Measurements from ENCODE around the gene UBQLNL. TPM values are rescaled to one million over a fixed set of nuclear protein-coding genes. Genes with fewer than 3 reads are reported as not detected.

UBQLNL gene
- polyA plus RNA-seq, 1 of the 3 experiments (the other 2 are of a cell fraction): 0.03 TPM

DNA sequence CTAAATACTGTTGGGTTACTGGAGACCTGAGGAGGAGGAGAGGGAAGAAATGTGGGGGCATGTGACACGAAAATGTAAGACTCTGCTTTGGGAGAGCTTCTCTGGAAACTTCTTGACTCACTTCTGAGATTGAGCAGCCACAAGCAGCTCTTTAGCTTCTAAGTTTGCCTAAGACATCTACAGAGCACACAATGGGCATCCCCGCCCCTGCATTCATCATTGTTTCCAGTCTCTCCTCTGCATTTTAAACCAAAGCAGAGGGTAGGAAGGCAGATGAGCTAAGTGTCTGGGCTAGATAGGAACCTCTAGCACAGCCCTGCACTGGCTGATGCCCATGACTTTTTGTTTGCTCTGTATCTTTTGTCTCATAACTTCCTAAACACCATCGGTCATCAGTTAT is 30.1 kb downstream of the UBQLNL start:
- WGBS (ENCODE audit: low lambda C conversion rate): 4% methylated on average over 3 of the region's 3 CpGs
- H3K9me3 ChIP-seq: no peaks in the 10 kb centered on the region
- ChIA-PET POLR2A (no interaction called here), CTCF (interaction anchor here (0.6 to 2.2 kb wide), 2 partner anchors 10 to 771 kb away, joined by 3 to 10 read pairs; no protein-coding TSS in a partner anchor)
- H3K4me3 ChIP-seq (ENCODE audit: low read depth in 2 of 2, low read length in 1 of 2): no peak overlapping the region
- no peaks in the 10 kb centered on the region for H3F3A ChIP-seq (replicated peaks; ENCODE audit: insufficient read depth)
- no peaks in the 10 kb centered on the region for H3K4me1 ChIP-seq (ENCODE audit: control insufficient read depth in 1 of 2, insufficient read depth in 2 of 2, low read depth in 1 of 2, low read length in 1 of 2)
- H3K79me2 ChIP-seq (ENCODE audit: insufficient read depth): no peaks in the 10 kb centered on the region
- no peak overlapping the region for H3K9ac ChIP-seq
- H3K4me2 ChIP-seq: no peak overlapping the region
- no peaks in the 10 kb centered on the region for H3K9me2 ChIP-seq
- H4K20me1 ChIP-seq (ENCODE audit: insufficient read depth): no peaks in the 10 kb centered on the region
- H3K36me3 ChIP-seq (replicated peaks in 1 of 2; ENCODE audit: control insufficient read depth in 1 of 2, insufficient read depth in 2 of 2, low read length in 1 of 2): no peaks in the 10 kb centered on the region
- no peak overlapping the region for H3K27ac ChIP-seq (ENCODE audit: low read depth in 2 of 2, low read length in 1 of 2)
- H3K27me3 ChIP-seq (ENCODE audit: insufficient read depth): peaks cover 8% of the 10 kb centered on the region
- H2AFZ ChIP-seq (ENCODE audit: low read depth): no peak overlapping the region
- TF ChIP-seq SMC3 (IDR thresholded peaks at IDR 0.05; ENCODE audit: low read depth, low read length) (no peak), YY1 (IDR thresholded peaks at IDR 0.05; ENCODE audit: low read depth) (no peak), FOXJ3 (CRISPR knock-in tag; IDR thresholded peaks at IDR 0.05) (no peak), ELF1 (IDR thresholded peaks at IDR 0.05) (no peak), NFIC (IDR thresholded peaks at IDR 0.05; ENCODE audit: borderline replicate concordance) (no peak), RFX5 (IDR thresholded peaks at IDR 0.05; ENCODE audit: low read length) (no peak)
- no peak for DNase-seq

DNA sequence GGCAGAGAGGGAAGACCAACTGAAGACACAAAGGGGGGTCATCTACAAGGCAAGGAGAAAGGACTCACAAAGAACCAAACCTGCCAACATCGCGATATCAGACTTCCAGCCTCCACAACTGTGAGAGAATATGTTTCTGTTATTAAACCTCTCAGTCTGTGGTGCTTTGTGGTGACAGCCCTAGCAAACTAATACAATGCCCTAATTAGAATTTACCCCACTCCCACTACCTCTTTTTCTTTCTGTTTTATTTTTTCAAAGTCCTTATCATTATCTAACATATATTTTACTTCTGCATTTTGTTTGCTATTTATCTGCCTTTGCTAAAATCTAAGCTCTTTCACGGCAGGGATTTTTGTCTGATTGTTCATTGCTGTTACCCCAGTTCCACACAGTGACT is 30.5 kb downstream of the UBQLNL start:
- no peaks in the 10 kb centered on the region for H3K79me2 ChIP-seq (ENCODE audit: insufficient read depth)
- no peaks in the 10 kb centered on the region for H3K36me3 ChIP-seq (replicated peaks in 1 of 2; ENCODE audit: control insufficient read depth in 1 of 2, insufficient read depth in 2 of 2, low read length in 1 of 2)
- no peak for DNase-seq
- no peaks in the 10 kb centered on the region for H3K4me1 ChIP-seq (ENCODE audit: control insufficient read depth in 1 of 2, insufficient read depth in 2 of 2, low read depth in 1 of 2, low read length in 1 of 2)
- H3K27ac ChIP-seq (ENCODE audit: low read depth in 2 of 2, low read length in 1 of 2): no peak overlapping the region
- TF ChIP-seq NRF1 (IDR thresholded peaks at IDR 0.05; ENCODE audit: low read depth, low read length) (no peak), EP300 (IDR thresholded peaks at IDR 0.05; ENCODE audit: borderline replicate concordance in 1 of 2, low read depth in 1 of 2, low read length in 1 of 2) (no peak), CTCF (IDR thresholded peaks at IDR 0.05) (no peak), NFIC (IDR thresholded peaks at IDR 0.05; ENCODE audit: borderline replicate concordance) (no peak), RCOR1 (IDR thresholded peaks at IDR 0.05; ENCODE audit: low read length) (no peak), TCF12 (IDR thresholded peaks at IDR 0.05) (no peak), MXI1 (IDR thresholded peaks at IDR 0.05; ENCODE audit: low read depth, low read length) (no peak), TEAD4 (IDR thresholded peaks at IDR 0.05; ENCODE audit: borderline replicate concordance, insufficient read depth) (no peak), EZH2phosphoT487 (IDR thresholded peaks at IDR 0.05; ENCODE audit: borderline replicate concordance, low read depth) (no peak), MEF2A (IDR thresholded peaks at IDR 0.05; ENCODE audit: borderline replicate concordance, low read depth) (no peak), RFX5 (IDR thresholded peaks at IDR 0.05; ENCODE audit: low read length) (no peak)
- TF ChIP-seq, protein P1, sequence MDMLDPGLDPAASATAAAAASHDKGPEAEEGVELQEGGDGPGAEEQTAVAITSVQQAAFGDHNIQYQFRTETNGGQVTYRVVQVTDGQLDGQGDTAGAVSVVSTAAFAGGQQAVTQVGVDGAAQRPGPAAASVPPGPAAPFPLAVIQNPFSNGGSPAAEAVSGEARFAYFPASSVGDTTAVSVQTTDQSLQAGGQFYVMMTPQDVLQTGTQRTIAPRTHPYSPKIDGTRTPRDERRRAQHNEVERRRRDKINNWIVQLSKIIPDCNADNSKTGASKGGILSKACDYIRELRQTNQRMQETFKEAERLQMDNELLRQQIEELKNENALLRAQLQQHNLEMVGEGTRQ (IDR thresholded peaks at IDR 0.05; ENCODE audit: borderline replicate concordance, low read depth, low read length): no peak
- TF ChIP-seq, protein P2, sequence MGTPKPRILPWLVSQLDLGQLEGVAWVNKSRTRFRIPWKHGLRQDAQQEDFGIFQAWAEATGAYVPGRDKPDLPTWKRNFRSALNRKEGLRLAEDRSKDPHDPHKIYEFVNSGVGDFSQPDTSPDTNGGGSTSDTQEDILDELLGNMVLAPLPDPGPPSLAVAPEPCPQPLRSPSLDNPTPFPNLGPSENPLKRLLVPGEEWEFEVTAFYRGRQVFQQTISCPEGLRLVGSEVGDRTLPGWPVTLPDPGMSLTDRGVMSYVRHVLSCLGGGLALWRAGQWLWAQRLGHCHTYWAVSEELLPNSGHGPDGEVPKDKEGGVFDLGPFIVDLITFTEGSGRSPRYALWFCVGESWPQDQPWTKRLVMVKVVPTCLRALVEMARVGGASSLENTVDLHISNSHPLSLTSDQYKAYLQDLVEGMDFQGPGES (IDR thresholded peaks at IDR 0.05; ENCODE audit: low read depth, low read length): no peak
- TF ChIP-seq, protein P3, sequence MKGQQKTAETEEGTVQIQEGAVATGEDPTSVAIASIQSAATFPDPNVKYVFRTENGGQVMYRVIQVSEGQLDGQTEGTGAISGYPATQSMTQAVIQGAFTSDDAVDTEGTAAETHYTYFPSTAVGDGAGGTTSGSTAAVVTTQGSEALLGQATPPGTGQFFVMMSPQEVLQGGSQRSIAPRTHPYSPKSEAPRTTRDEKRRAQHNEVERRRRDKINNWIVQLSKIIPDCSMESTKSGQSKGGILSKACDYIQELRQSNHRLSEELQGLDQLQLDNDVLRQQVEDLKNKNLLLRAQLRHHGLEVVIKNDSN (IDR thresholded peaks at IDR 0.05; ENCODE audit: borderline replicate concordance, low read depth): no peak
- TF ChIP-seq, protein P4, sequence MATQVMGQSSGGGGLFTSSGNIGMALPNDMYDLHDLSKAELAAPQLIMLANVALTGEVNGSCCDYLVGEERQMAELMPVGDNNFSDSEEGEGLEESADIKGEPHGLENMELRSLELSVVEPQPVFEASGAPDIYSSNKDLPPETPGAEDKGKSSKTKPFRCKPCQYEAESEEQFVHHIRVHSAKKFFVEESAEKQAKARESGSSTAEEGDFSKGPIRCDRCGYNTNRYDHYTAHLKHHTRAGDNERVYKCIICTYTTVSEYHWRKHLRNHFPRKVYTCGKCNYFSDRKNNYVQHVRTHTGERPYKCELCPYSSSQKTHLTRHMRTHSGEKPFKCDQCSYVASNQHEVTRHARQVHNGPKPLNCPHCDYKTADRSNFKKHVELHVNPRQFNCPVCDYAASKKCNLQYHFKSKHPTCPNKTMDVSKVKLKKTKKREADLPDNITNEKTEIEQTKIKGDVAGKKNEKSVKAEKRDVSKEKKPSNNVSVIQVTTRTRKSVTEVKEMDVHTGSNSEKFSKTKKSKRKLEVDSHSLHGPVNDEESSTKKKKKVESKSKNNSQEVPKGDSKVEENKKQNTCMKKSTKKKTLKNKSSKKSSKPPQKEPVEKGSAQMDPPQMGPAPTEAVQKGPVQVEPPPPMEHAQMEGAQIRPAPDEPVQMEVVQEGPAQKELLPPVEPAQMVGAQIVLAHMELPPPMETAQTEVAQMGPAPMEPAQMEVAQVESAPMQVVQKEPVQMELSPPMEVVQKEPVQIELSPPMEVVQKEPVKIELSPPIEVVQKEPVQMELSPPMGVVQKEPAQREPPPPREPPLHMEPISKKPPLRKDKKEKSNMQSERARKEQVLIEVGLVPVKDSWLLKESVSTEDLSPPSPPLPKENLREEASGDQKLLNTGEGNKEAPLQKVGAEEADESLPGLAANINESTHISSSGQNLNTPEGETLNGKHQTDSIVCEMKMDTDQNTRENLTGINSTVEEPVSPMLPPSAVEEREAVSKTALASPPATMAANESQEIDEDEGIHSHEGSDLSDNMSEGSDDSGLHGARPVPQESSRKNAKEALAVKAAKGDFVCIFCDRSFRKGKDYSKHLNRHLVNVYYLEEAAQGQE (IDR thresholded peaks at IDR 0.05; ENCODE audit: low read depth, low read length): no peak
- H3K27me3 ChIP-seq (ENCODE audit: insufficient read depth): peaks cover 8% of the 10 kb centered on the region
- H2AFZ ChIP-seq (ENCODE audit: low read depth): no peak overlapping the region
- POLR2A ChIA-PET: no interaction called here
- H3K4me2 ChIP-seq: no peak overlapping the region
- H3K9me2 ChIP-seq: no peaks in the 10 kb centered on the region
- CTCF ChIA-PET: interaction anchor here (0.7 to 2.2 kb wide), 2 partner anchors 9 to 12 kb away, joined by 3 to 10 read pairs; no protein-coding TSS in a partner anchor
- H3K9me3 ChIP-seq: no peaks in the 10 kb centered on the region
- no peaks in the 10 kb centered on the region for H4K20me1 ChIP-seq (ENCODE audit: insufficient read depth)
- no peak overlapping the region for H3K9ac ChIP-seq
- no peaks in the 10 kb centered on the region for H3F3A ChIP-seq (replicated peaks; ENCODE audit: insufficient read depth)
- 20% methylated on average over 3 of the region's 3 CpGs for WGBS (ENCODE audit: low lambda C conversion rate)
- H3K4me3 ChIP-seq (ENCODE audit: low read depth in 2 of 2, low read length in 1 of 2): no peak overlapping the region

Data from SK-N-SH (cell line).